PC-9 (cell line): ENCODE data around the gene SNAPC1. TPM values are rescaled to one million over a fixed set of nuclear protein-coding genes. Genes with fewer than 3 reads are reported as not detected.

Experiments used
- BruUV-seq: library from RNA; stranded (reverse); fragments of 400-500 nt; replicated peaks from 2 replicates; lab custom pipeline; 2021; lab: Mats Ljungman, UMichigan
- CTCF ChIA-PET: fragments of 300-600 bp; sonication (Branson Sonifier 250); formaldehyde crosslinking; loops from one replicate; lab custom pipeline; 2022; ENCODE audit warnings: antibody characterized with exemption; lab: Charles Lee
- POLR2A ChIA-PET: fragments of 300-600 bp; sonication (Branson Sonifier 250); formaldehyde crosslinking; loops from one replicate; lab custom pipeline; 2022; ENCODE audit warnings: antibody characterized with exemption; ENCODE audit not compliant: unreplicated experiment; lab: Charles Lee
- DNase-seq, 2 experiments: peaks; one replicate each; pipeline versions ENCODE4 v3.0.0 to v3.0.0-alpha.2; 2015 to 2022; ENCODE audit warnings: mixed read lengths in 1 of 2
- H2AFZ ChIP-seq: fragments of 200-600 bp; sonication (generic); 2 replicates; pipeline ENCODE4 v1.8.1; 2017; ENCODE audit warnings: antibody characterized with exemption
- H3F3A ChIP-seq: fragments of 200-600 bp; sonication (generic); 2 replicates; pipeline ENCODE4 v1.8.1; 2017; ENCODE audit warnings: antibody characterized with exemption, mild to moderate bottlenecking, low read depth; ENCODE audit not compliant: insufficient read depth
- H3K27ac ChIP-seq: fragments of 200-600 bp; sonication (generic); 2 replicates; pipeline ENCODE4 v1.6.1; 2016; ENCODE audit warnings: mixed run types
- H3K27me3 ChIP-seq: fragments of 200-600 bp; sonication (generic); 2 replicates; pipeline ENCODE4 v1.6.1; 2016; ENCODE audit warnings: low read depth, mixed run types; ENCODE audit not compliant: insufficient read depth
- H3K36me3 ChIP-seq: fragments of 200-600 bp; sonication (generic); 2 replicates; pipeline ENCODE4 v1.6.1; 2016; ENCODE audit warnings: low read depth, mixed run types
- H3K4me1 ChIP-seq: fragments of 200-600 bp; sonication (generic); replicated peaks from 2 replicates; pipeline ENCODE4 v1.6.1; 2016; ENCODE audit warnings: mixed run types; ENCODE audit not compliant: insufficient read depth
- H3K4me2 ChIP-seq: fragments of 200-600 bp; sonication (generic); 2 replicates; pipeline ENCODE4 v1.6.1; 2017; ENCODE audit warnings: mixed run types
- H3K4me3 ChIP-seq: fragments of 200-600 bp; sonication (generic); 2 replicates; pipeline ENCODE4 v1.6.1; 2016; ENCODE audit warnings: mixed run types
- H3K79me2 ChIP-seq: fragments of 200-600 bp; sonication (generic); 2 replicates; pipeline ENCODE4 v1.6.1; 2017; ENCODE audit warnings: low read depth, mixed run types
- H3K9me2 ChIP-seq: fragments of 200-600 bp; sonication (generic); 2 replicates; pipeline ENCODE4 v1.8.1; 2017; ENCODE audit warnings: mild to moderate bottlenecking; ENCODE audit not compliant: insufficient read depth
- H3K9me3 ChIP-seq: fragments of 200-600 bp; sonication (generic); 2 replicates; pipeline ENCODE4 v1.8.1; 2016; ENCODE audit warnings: low read depth; ENCODE audit not compliant: insufficient read depth
- H4K20me1 ChIP-seq: fragments of 200-600 bp; sonication (generic); 2 replicates; pipeline ENCODE4 v1.8.1; 2017; ENCODE audit not compliant: insufficient read depth
- CTCF ChIP-seq: fragments of 200-600 bp; sonication (generic); conservative IDR thresholded peaks from 2 replicates; pipeline ENCODE4 v1.6.1; 2017; ENCODE audit warnings: mixed run types, antibody characterized with exemption, mild to moderate bottlenecking, moderate library complexity
- EZH2 ChIP-seq: fragments of 200-600 bp; sonication (generic); IDR thresholded peaks from 2 replicates; pipeline ENCODE4 v1.8.0; 2017; ENCODE audit warnings: antibody characterized with exemption, low read depth
- intact Hi-C: fragments of 100-400 bp; cut with micrococcal nuclease; formaldehyde crosslinking; loops from one replicate; pipeline ENCODE4 v1.10.0; 2022; ENCODE audit not compliant: unreplicated experiment
- total RNA-seq: library from RNA; stranded (reverse); gene quantifications from 2 replicates; pipeline ENCODE4 v1.2.3, GENCODE V29; 2021

SNAPC1 gene
- total RNA-seq, 1 experiment from 2014 or later = 18.0 TPM

- H3K4me2 ChIP-seq = no peak overlapping the region
- intact Hi-C loops = no loop called here
- H3K27me3 ChIP-seq = no peaks in the 10 kb centered on the region
- peaks cover 48% of the 10 kb centered on the region for H3K36me3 ChIP-seq
- no peak for DNase-seq
- ChIA-PET CTCF (no interaction called here), POLR2A (interaction anchor here (0.6 kb wide), 1 partner anchor 284 kb away, joined by 5 read pairs; no protein-coding TSS in a partner anchor)
- no peak overlapping the region for H2AFZ ChIP-seq
- no peak for TF ChIP-seq EZH2
- no peak for TF ChIP-seq CTCF
- no peak overlapping the region for H3K27ac ChIP-seq
- H3K79me2 ChIP-seq = peaks cover 57% of the 10 kb centered on the region
- H3K4me1 ChIP-seq = peaks cover 34% of the 10 kb centered on the region
- H3K9me3 ChIP-seq = no peaks in the 10 kb centered on the region
- H3F3A ChIP-seq = no peaks in the 10 kb centered on the region; the same call in 1 of the 2 replicates
- no peaks in the 10 kb centered on the region; the same call in 1 of the 2 replicates for H4K20me1 ChIP-seq
- no peaks in the 10 kb centered on the region for H3K9me2 ChIP-seq
- no TSS peak for BruUV-seq
- no peak overlapping the region for H3K4me3 ChIP-seq
These were observed 6.0 kb downstream of the SNAPC1 start for GRCh38 chr14:61768240-61768639.

- no peaks in the 10 kb centered on the region; the same call in 1 of the 2 replicates for H3F3A ChIP-seq
- POLR2A ChIA-PET = no interaction called here
- H3K9me3 ChIP-seq = no peaks in the 10 kb centered on the region
- peaks cover 19% of the 10 kb centered on the region for H3K4me1 ChIP-seq
- CTCF ChIA-PET = no interaction called here
- H3K4me3 ChIP-seq = no peak overlapping the region
- no peaks in the 10 kb centered on the region for H3K9me2 ChIP-seq
- DNase-seq = no peak
- peaks cover 53% of the 10 kb centered on the region for H3K36me3 ChIP-seq
- H3K27ac ChIP-seq = no peak overlapping the region
- H2AFZ ChIP-seq = no peak overlapping the region
- H3K79me2 ChIP-seq = peaks cover 40% of the 10 kb centered on the region
- H3K4me2 ChIP-seq = no peak overlapping the region
- TF ChIP-seq CTCF = no peak
- TF ChIP-seq EZH2 = no peak
- no TSS peak for BruUV-seq
- no peaks in the 10 kb centered on the region; the same call in 1 of the 2 replicates for H4K20me1 ChIP-seq
- H3K27me3 ChIP-seq = no peaks in the 10 kb centered on the region
- intact Hi-C loops = no loop called here
These were observed 7.7 kb downstream of the SNAPC1 start for GRCh38 chr14:61769893-61770292.

- TF ChIP-seq EZH2 = no peak
- TF ChIP-seq CTCF = no peak
These were observed 12.6 kb downstream of the SNAPC1 start for GRCh38 chr14:61774861-61775260.

More at GRCh38 chr14:61774861-61775260, 12.6 kb downstream of the SNAPC1 start:
- peaks cover 71% of the 10 kb centered on the region for H3K36me3 ChIP-seq
- no peaks in the 10 kb centered on the region for H3K79me2 ChIP-seq
- no peak for DNase-seq
- no peaks in the 10 kb centered on the region for H3K9me2 ChIP-seq
- H3K27me3 ChIP-seq = no peaks in the 10 kb centered on the region
- no TSS peak for BruUV-seq
- H3K4me2 ChIP-seq = no peak overlapping the region
- ChIA-PET POLR2A (no interaction called here), CTCF (no interaction called here)
- no peaks in the 10 kb centered on the region for H3K9me3 ChIP-seq
- H3F3A ChIP-seq = peaks cover 3% of the 10 kb centered on the region
- no peak overlapping the region for H2AFZ ChIP-seq
- H3K27ac ChIP-seq = no peak overlapping the region
- H3K4me1 ChIP-seq = no peaks in the 10 kb centered on the region
- no peaks in the 10 kb centered on the region for H4K20me1 ChIP-seq
- H3K4me3 ChIP-seq = no peak overlapping the region
- intact Hi-C loops = no loop called here
